Gastrocnemius medialis (tissue), 4 donors: ENCODE results near the gene ACP7. TPM values are rescaled to one million over a fixed set of nuclear protein-coding genes. Genes with fewer than 3 reads are reported as not detected.
A peak's percentile ranks its signal among the peaks of the same experiment; 100 is the strongest.

Source experiments
- ATAC-seq, 2 donors: fragments of 150-250 bp; one replicate each; pipeline ENCODE4 v1.9.1; 2016
- DNase-seq, 2 donors: peaks; one replicate each; pipeline ENCODE4 v3.0.0-alpha.2; 2019
- H3K27ac ChIP-seq, 4 donors: fragments of 200-600 bp; sonication (generic); 1 replicate in 1 of 4; 2 replicates in 3 of 4; pipeline ENCODE4 v1.5.1; 2016 to 2018; ENCODE audit warnings: mild to moderate bottlenecking in 2 of 4, moderate library complexity in 1 of 4
- H3K27me3 ChIP-seq, 3 donors: fragments of 200-600 bp; sonication (generic) in 2 of 3; 1 replicate in 1 of 3; 2 replicates in 2 of 3; pipeline versions ENCODE4 v1.5.1 to v1.6.0; 2016 to 2019; ENCODE audit warnings: mild to moderate bottlenecking in 1 of 3, moderate library complexity in 1 of 3
- H3K36me3 ChIP-seq, 2 donors: fragments of 200-600 bp; sonication (generic) in 1 of 2; one replicate each; pipeline ENCODE4 v1.5.1; 2017 to 2018
- H3K4me1 ChIP-seq, 2 donors: fragments of 200-600 bp; sonication (generic) in 1 of 2; one replicate each; pipeline ENCODE4 v1.5.1; 2016 to 2017; ENCODE audit warnings: mild to moderate bottlenecking in 2 of 2
- H3K4me3 ChIP-seq, 4 donors: fragments of 200-600 bp; sonication (generic) in 3 of 4; 1 replicate in 1 of 4; 2 replicates in 3 of 4; pipeline ENCODE4 v1.5.1; 2016 to 2019; ENCODE audit warnings: mild to moderate bottlenecking in 2 of 4
- H3K9me3 ChIP-seq, 3 donors: fragments of 200-600 bp; sonication (generic) in 2 of 3; 1 replicate in 1 of 3; 2 replicates in 2 of 3; pipeline ENCODE4 v1.5.1; 2016 to 2019
- POLR2A ChIP-seq, 2 donors: fragments of 450-650 bp; IDR thresholded peaks; one replicate each; pipeline ENCODE4 v1.6.1; 2017; ENCODE audit warnings: antibody characterized with exemption in 2 of 2, mild to moderate bottlenecking in 2 of 2, moderate library complexity in 2 of 2
- in situ Hi-C, 4 donors: fragments of 200-750 bp; cut with MboI; loops; one replicate each; pipeline versions ENCODE4 v1.15.0 to v1.8.0; 2017; ENCODE audit warnings: low sequenced_read_pairs in 4 of 4
- intact Hi-C: fragments of 100-400 bp; cut with DNase I; formaldehyde crosslinking; loops from one replicate; pipeline ENCODE4 v1.15.1; 2023; ENCODE audit warnings: low total_unique reads
- total RNA-seq, 4 donors: library from RNA; depleted of rRNA; stranded (reverse); fragments of >200 nt; gene quantifications; one replicate each; pipeline versions ENCODE4 v1.1.0 to v1.2.3, GENCODE V29; 2016
- TF ChIP-seq, protein P1 (sequence below), 5 experiments: fragments of 450-650 bp in 3 of 5; fragments of 200-600 bp in 2 of 5; sonication (generic) in 2 of 5; IDR thresholded peaks in 4 of 5; conservative IDR thresholded peaks in 1 of 5; 1 replicate in 4 of 5; 2 replicates in 1 of 5; pipeline ENCODE4 v1.5.1; 2016 to 2019; ENCODE audit warnings: antibody characterized with exemption in 5 of 5, mild to moderate bottlenecking in 3 of 5, moderate library complexity in 3 of 5

ACP7 gene
- total RNA-seq, 4 donors from 2014 or later, result not detected

DNA sequence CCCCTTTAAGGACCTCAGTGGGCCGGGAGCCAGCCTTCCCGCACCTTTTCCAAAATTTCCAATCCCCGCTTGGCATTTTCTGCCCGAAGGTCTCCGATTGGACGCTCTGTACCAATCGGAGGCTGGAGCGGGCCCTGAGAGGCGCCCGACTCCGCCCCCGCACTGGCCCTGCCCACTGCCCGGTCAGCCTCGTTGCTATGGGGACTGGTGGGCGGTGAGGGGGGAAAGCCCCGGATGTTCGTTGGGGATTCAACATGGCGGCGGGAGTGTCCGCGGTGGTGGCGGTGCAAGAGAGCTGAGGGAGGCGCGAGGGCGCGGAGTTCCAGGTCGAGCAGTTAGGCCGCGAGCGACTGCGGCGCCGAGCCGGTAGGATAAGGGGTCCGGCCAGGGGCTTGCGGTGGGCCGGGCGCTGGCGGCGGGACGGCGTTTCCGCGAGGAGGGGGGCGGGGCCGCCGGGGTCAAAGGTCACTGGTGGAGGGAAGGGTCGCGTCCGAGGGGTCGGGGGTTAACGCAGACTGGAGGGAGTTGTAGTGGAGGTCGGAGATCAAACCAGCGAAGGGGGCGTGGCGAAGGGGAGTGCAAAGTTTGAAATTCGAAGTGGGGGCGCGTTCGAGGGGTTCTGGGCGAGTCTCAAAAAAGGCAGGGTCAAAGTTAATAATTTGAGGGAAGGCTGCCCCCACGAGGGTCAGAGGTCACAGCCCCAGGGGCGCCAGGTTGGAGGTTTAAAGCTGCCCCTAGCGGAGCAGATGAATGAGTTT is 41.6 kb downstream of the ACP7 start, which contains the start of gene PAK4:
Gene PAK4, plus strand, starts transcription at position 233 of the 758 bp plus-strand sequence. CDS start 43,768 bp downstream, outside the sequence.
- H3K9me3 ChIP-seq, result no peaks in the 10 kb centered on the region
- in situ Hi-C loops (no loop called here), intact Hi-C loops (loop anchor here (1.0 to 5.0 kb wide), 3 partner anchors 217 to 407 kb away; partner anchors contain the start of genes EID2B, SAMD4B and TIMM50)
- H3K27ac ChIP-seq, result peak within 1 kb of the TSS; percentile 76 to 90 (median 80)
- H3K4me3 ChIP-seq, result peak within 1 kb of the TSS; percentile 73 to 96 (median 82)
- ATAC-seq (peak; percentile 98), DNase-seq (peak; percentile 97 to 98)
- peaks cover 13 to 29% of the 10 kb centered on the region in 2 donors for H3K4me1 ChIP-seq
- H3K36me3 ChIP-seq, result no peaks in the 10 kb centered on the region
- TF ChIP-seq, protein P1, sequence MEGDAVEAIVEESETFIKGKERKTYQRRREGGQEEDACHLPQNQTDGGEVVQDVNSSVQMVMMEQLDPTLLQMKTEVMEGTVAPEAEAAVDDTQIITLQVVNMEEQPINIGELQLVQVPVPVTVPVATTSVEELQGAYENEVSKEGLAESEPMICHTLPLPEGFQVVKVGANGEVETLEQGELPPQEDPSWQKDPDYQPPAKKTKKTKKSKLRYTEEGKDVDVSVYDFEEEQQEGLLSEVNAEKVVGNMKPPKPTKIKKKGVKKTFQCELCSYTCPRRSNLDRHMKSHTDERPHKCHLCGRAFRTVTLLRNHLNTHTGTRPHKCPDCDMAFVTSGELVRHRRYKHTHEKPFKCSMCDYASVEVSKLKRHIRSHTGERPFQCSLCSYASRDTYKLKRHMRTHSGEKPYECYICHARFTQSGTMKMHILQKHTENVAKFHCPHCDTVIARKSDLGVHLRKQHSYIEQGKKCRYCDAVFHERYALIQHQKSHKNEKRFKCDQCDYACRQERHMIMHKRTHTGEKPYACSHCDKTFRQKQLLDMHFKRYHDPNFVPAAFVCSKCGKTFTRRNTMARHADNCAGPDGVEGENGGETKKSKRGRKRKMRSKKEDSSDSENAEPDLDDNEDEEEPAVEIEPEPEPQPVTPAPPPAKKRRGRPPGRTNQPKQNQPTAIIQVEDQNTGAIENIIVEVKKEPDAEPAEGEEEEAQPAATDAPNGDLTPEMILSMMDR (IDR thresholded peaks at IDR 0.05 in 4 of 5, conservative IDR thresholded peaks at IDR 0.05 in 1 of 5), result no peak
- peak; percentile 30 to 47 for TF ChIP-seq POLR2A (IDR thresholded peaks at IDR 0.05)
- peaks cover 0 to 4% (median 3%) of the 10 kb centered on the region in 3 donors for H3K27me3 ChIP-seq

DNA sequence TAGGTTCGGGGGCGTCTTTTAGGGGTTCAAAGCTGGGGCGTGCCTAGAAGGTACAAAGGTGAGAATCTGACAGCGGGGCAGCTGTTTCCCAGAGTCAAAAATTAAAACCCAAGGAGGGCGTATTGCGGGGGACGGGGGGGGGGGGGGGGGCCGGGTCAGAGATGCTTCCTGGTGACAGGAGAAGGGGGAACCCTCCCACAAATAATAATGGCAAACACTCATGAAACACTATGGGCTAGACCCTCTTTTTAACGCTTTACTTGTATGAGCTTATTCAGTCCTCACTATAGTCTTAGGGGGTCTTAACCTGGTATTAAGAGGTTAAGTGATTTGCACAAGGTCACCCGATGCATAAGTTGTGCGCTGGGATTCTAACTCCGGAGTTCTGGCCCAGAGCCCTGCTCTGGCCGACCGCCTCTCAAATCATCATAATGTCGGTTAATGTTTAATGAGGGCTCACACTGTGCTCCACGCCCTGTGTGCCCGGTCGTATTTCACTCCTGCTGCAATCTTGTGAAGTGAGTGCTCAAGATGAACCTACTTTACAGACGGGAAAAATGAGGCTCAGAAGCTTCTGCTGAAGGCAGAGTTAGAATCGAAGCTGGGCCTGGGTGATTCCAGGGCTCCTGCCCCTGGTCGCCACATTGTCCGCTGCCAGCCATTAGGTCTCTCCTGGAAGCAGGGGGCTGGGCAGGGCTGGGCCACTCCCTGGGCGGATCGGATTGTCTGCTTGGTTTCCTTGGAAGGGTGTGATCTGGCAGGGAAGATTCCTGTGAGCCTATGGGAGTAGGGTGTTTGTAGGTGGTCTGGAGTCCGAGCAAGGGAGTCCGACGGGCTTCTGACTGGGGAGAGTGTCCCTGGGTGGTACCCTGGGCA is 42.4 kb downstream of the ACP7 start:
- Histone ChIP-seq H3K27me3 (no peaks in the 10 kb centered on the region), H3K9me3 (no peaks in the 10 kb centered on the region), H3K36me3 (no peaks in the 10 kb centered on the region), H3K4me1 (peaks cover 21 to 36% of the 10 kb centered on the region in 2 donors), H3K27ac (peak overlapping the region; percentile 76 to 90 (median 80)), H3K4me3 (peak overlapping the region; percentile 73 to 96 (median 82))
- TF ChIP-seq POLR2A (IDR thresholded peaks at IDR 0.05), result no peak
- TF ChIP-seq, protein P1 (IDR thresholded peaks at IDR 0.05 in 4 of 5, conservative IDR thresholded peaks at IDR 0.05 in 1 of 5), result no peak
- intact Hi-C loops (loop anchor here (5.0 kb wide), 1 partner anchor 406 kb away; the partner anchor contains the start of gene EID2B), in situ Hi-C loops (no loop called here)
- ATAC-seq (no peak), DNase-seq (no peak)

- ATAC-seq (no peak), DNase-seq (no peak)
- no peak overlapping the region for H3K27ac ChIP-seq
- intact Hi-C loops, result loop anchor here (5.0 kb wide), 1 partner anchor 404 kb away; the partner anchor contains the start of gene EID2B
- no peaks in the 10 kb centered on the region for H3K36me3 ChIP-seq
- no peak overlapping the region for H3K4me3 ChIP-seq
- TF ChIP-seq, protein P1 (IDR thresholded peaks at IDR 0.05 in 4 of 5, conservative IDR thresholded peaks at IDR 0.05 in 1 of 5), result no peak
- no peak for TF ChIP-seq POLR2A (IDR thresholded peaks at IDR 0.05)
- no peaks in the 10 kb centered on the region for H3K9me3 ChIP-seq
- peaks cover 21 to 41% of the 10 kb centered on the region in 2 donors for H3K4me1 ChIP-seq
- H3K27me3 ChIP-seq, result no peaks in the 10 kb centered on the region
- in situ Hi-C loops, result no loop called here
Measured at GRCh38 chr19:39127812-39128515, 43.8 kb downstream of the ACP7 start.

GRCh38 chr19:39128516-39129079 is 44.4 kb downstream of the ACP7 start:
- no peak for DNase-seq
- TF ChIP-seq, protein P1 (IDR thresholded peaks at IDR 0.05 in 4 of 5, conservative IDR thresholded peaks at IDR 0.05 in 1 of 5), result no peak
- TF ChIP-seq POLR2A (IDR thresholded peaks at IDR 0.05), result no peak
- Histone ChIP-seq H3K4me1 (peaks cover 21 to 41% of the 10 kb centered on the region in 2 donors), H3K36me3 (no peaks in the 10 kb centered on the region), H3K27ac (no peak overlapping the region), H3K9me3 (no peaks in the 10 kb centered on the region), H3K4me3 (no peak overlapping the region), H3K27me3 (no peaks in the 10 kb centered on the region)
- intact Hi-C loops, result loop anchor here (5.0 kb wide), 1 partner anchor 404 kb away; the partner anchor contains the start of gene EID2B
- no peak for ATAC-seq
- in situ Hi-C loops, result no loop called here
